SK-N-SH (cell line): Measurements from ENCODE around the gene AKAP6. TPM values are rescaled to one million over a fixed set of nuclear protein-coding genes. Genes with fewer than 3 reads are reported as not detected.
A peak's percentile ranks its signal among the peaks of the same experiment; 100 is the strongest.

ENCODE experiments used
- CTCF ChIA-PET: fragments of 300-600, 350-600 bp; formaldehyde crosslinking; extraction: SDS; loops from one replicate; lab custom pipeline; 2021; lab: Yijun Ruan, JAX
- POLR2A ChIA-PET: fragments of 350-600 bp; sonication (Branson Sonifier 250); formaldehyde crosslinking; extraction: SDS; loops from one replicate; lab custom pipeline; 2020; ENCODE audit warnings: antibody characterized with exemption, inconsistent platforms; lab: Yijun Ruan, JAX
- DNase-seq: peaks from one replicate; pipeline ENCODE4 v3.0.0; 2012
- H2AFZ ChIP-seq: fragments of 200-600 bp; sonication (generic); 2 replicates; pipeline ENCODE4 v1.8.1; 2016; ENCODE audit warnings: antibody characterized with exemption, mild to moderate bottlenecking, low read depth
- H3F3A ChIP-seq: fragments of 200-600 bp; sonication (generic); replicated peaks from 2 replicates; pipeline ENCODE3; 2016; ENCODE audit warnings: antibody characterized with exemption, mild to moderate bottlenecking; ENCODE audit not compliant: insufficient read depth
- H3K27ac ChIP-seq, 2 experiments: fragments of 200-500 bp in 1 of 2; fragments of 200-600 bp in 1 of 2; sonication (Bioruptor generic) in 1 of 2; sonication (generic), shearing (Covaris generic) in 1 of 2; 2 replicates each; pipeline versions ENCODE4 v1.5.1 to v1.6.1; 2014 to 2016; ENCODE audit warnings: low read depth in 2 of 2, inconsistent platforms in 1 of 2, low read length in 1 of 2, mild to moderate bottlenecking in 1 of 2, mixed read lengths in 1 of 2
- H3K27me3 ChIP-seq: fragments of 200-600 bp; sonication (generic), shearing (Covaris generic); 2 replicates; pipeline ENCODE4 v1.6.1; 2016; ENCODE audit warnings: mixed run types; ENCODE audit not compliant: insufficient read depth
- H3K36me3 ChIP-seq, 2 experiments: fragments of 200-500 bp in 1 of 2; fragments of 200-600 bp in 1 of 2; sonication (Bioruptor generic) in 1 of 2; sonication (generic) in 1 of 2; replicated peaks in 1 of 2; 2 replicates each; pipeline versions ENCODE3 to v1.5.1; 2014 to 2016; ENCODE audit warnings: low read length in 1 of 2, mild to moderate bottlenecking in 1 of 2; ENCODE audit not compliant: insufficient read depth in 2 of 2, control insufficient read depth in 1 of 2
- H3K4me1 ChIP-seq, 2 experiments: fragments of 200-500 bp in 1 of 2; fragments of 200-600 bp in 1 of 2; sonication (Bioruptor generic) in 1 of 2; sonication (generic), shearing (Covaris generic) in 1 of 2; 2 replicates each; pipeline versions ENCODE4 v1.5.1 to v1.6.1; 2014 to 2016; ENCODE audit warnings: low read depth in 1 of 2, low read length in 1 of 2, mixed run types in 1 of 2; ENCODE audit not compliant: insufficient read depth in 2 of 2, control insufficient read depth in 1 of 2
- H3K4me2 ChIP-seq: fragments of 200-600 bp; sonication (generic), shearing (Covaris generic); 2 replicates; pipeline ENCODE4 v1.6.1; 2017; ENCODE audit warnings: mixed run types
- H3K4me3 ChIP-seq, 2 experiments: fragments of 200-500 bp in 1 of 2; fragments of 200-600 bp in 1 of 2; sonication (Bioruptor generic) in 1 of 2; sonication (generic), shearing (Covaris generic) in 1 of 2; 2 replicates each; pipeline versions ENCODE4 v1.5.1 to v1.8.1; 2014 to 2016; ENCODE audit warnings: low read depth in 2 of 2, inconsistent platforms in 1 of 2, low read length in 1 of 2, mild to moderate bottlenecking in 1 of 2, mixed read lengths in 1 of 2, moderate library complexity in 1 of 2
- H3K79me2 ChIP-seq: fragments of 200-600 bp; sonication (generic); 2 replicates; pipeline ENCODE4 v1.8.1; 2017; ENCODE audit warnings: mild to moderate bottlenecking; ENCODE audit not compliant: insufficient read depth
- H3K9ac ChIP-seq: fragments of 200-600 bp; sonication (generic); 2 replicates; pipeline ENCODE4 v1.6.1; 2017; ENCODE audit warnings: mixed run types
- H3K9me2 ChIP-seq: fragments of 200-600 bp; sonication (generic); 2 replicates; pipeline ENCODE4 v1.6.1; 2017; ENCODE audit warnings: mixed run types
- H3K9me3 ChIP-seq: fragments of 200-600 bp; sonication (generic); 2 replicates; pipeline ENCODE4 v1.6.1; 2017; ENCODE audit warnings: mixed run types, mild to moderate bottlenecking, moderate library complexity
- H4K20me1 ChIP-seq: fragments of 200-600 bp; sonication (generic); 2 replicates; pipeline ENCODE4 v1.6.1; 2017; ENCODE audit warnings: mild to moderate bottlenecking, mixed run types; ENCODE audit not compliant: insufficient read depth
- CHD2 ChIP-seq: fragments of 150-350 bp; IDR thresholded peaks from 2 replicates; pipeline ENCODE4 v1.6.1; 2018; ENCODE audit warnings: low read length; ENCODE audit not compliant: partially characterized antibody
- ELF1 ChIP-seq: IDR thresholded peaks from 2 replicates; pipeline ENCODE4 v1.4.0; 2012
- EP300 ChIP-seq, 2 experiments: IDR thresholded peaks; 2 replicates each; pipeline versions ENCODE4 v1.4.0 to v1.6.1; 2012; ENCODE audit warnings: borderline replicate concordance in 1 of 2, low read depth in 1 of 2, low read length in 1 of 2
- FOSL2 ChIP-seq: IDR thresholded peaks from 2 replicates; pipeline ENCODE4 v1.4.0; 2012; ENCODE audit warnings: low read depth, mild to moderate bottlenecking, moderate library complexity, borderline replicate concordance
- FOXJ3 ChIP-seq: sonication (generic); formaldehyde crosslinking; IDR thresholded peaks from 2 replicates; pipeline ENCODE4 v1.5.1; 2020; ENCODE audit warnings: mild to moderate bottlenecking, missing genetic modification reagents
- GABPA ChIP-seq: IDR thresholded peaks from 2 replicates; pipeline ENCODE4 v1.4.0; 2012; ENCODE audit warnings: low read depth, mild to moderate bottlenecking
- GATA2 ChIP-seq: sonication (generic); formaldehyde crosslinking; IDR thresholded peaks from 2 replicates; pipeline ENCODE4 v1.5.0; 2020; ENCODE audit warnings: mild to moderate bottlenecking, missing genetic modification reagents
- MXI1 ChIP-seq: IDR thresholded peaks from 2 replicates; pipeline ENCODE4 v1.6.1; 2012; ENCODE audit warnings: mild to moderate bottlenecking, low read depth, low read length, improper control_type of control experiment
- PBX3 ChIP-seq: IDR thresholded peaks from 2 replicates; pipeline ENCODE4; 2012
- POLR2AphosphoS5 ChIP-seq: IDR thresholded peaks from 2 replicates; pipeline ENCODE4 v1.6.1; 2012; ENCODE audit warnings: low read depth, low read length
- REST ChIP-seq: IDR thresholded peaks from 2 replicates; pipeline ENCODE4 v1.6.1; 2012; ENCODE audit warnings: mild to moderate bottlenecking, low read depth, low read length, moderate library complexity
- RFX5 ChIP-seq: IDR thresholded peaks from 2 replicates; pipeline ENCODE4 v1.6.1; 2012; ENCODE audit warnings: mild to moderate bottlenecking, improper control_type of control experiment, low read length
- RXRA ChIP-seq: IDR thresholded peaks from 2 replicates; pipeline ENCODE4 v1.4.0; 2012; ENCODE audit warnings: low read depth, mild to moderate bottlenecking, borderline replicate concordance
- TAF1 ChIP-seq: IDR thresholded peaks from 2 replicates; pipeline ENCODE4 v1.6.1; 2012; ENCODE audit warnings: low read depth, mild to moderate bottlenecking, low read length, moderate library complexity, borderline replicate concordance
- TCF12 ChIP-seq: IDR thresholded peaks from 2 replicates; pipeline ENCODE4 v1.4.0; 2012
- USF1 ChIP-seq: IDR thresholded peaks from 2 replicates; pipeline ENCODE4 v1.4.0; 2012; ENCODE audit warnings: low read depth, borderline replicate concordance
- USF2 ChIP-seq: fragments of 150-350 bp; IDR thresholded peaks from 2 replicates; pipeline ENCODE4 v1.6.1; 2017; ENCODE audit warnings: antibody characterized with exemption, low read length, low read depth, borderline replicate concordance
- WGBS: methylation state at CpG from one replicate; pipeline ENCODE4 v1.1.6; 2017; ENCODE audit warnings: low lambda C conversion rate; 5-methylcytosine and 5-hydroxymethylcytosine counted together
- polyA plus RNA-seq, 3 experiments: library from polyadenylated mRNA; depleted of rRNA; stranded (reverse); fragments of >200 nt; gene quantifications; 2 replicates each; pipeline ENCODE4 v1.2.3, GENCODE V29; 2012

Gene AKAP6
- polyA plus RNA-seq, 1 of the 3 experiments (the other 2 are of a cell fraction): 1.7 TPM

GRCh38 chr14:32512348-32512747 lies 183.2 kb downstream of the AKAP6 start:
- Histone ChIP-seq H3K4me1 (peaks cover 3 to 47% of the 10 kb centered on the region in 2 experiments; a peak in 3 of 4 replicates), H3K27ac (peak overlapping the region in 1 of 2 experiments; percentile 94; a peak in 2 of 4 replicates), H3K9me3 (no peaks in the 10 kb centered on the region), H3K9ac (peak overlapping the region; percentile 14), H3K79me2 (peaks cover 32% of the 10 kb centered on the region), H4K20me1 (no peaks in the 10 kb centered on the region), H3K4me2 (no peak overlapping the region), H3K27me3 (no peaks in the 10 kb centered on the region), H2AFZ (peak overlapping the region; percentile 11; the same call in 1 of the 2 replicates), H3K9me2 (no peaks in the 10 kb centered on the region), H3F3A (peaks cover 48% of the 10 kb centered on the region), H3K4me3 (no peak overlapping the region), H3K36me3 (no peaks in the 10 kb centered on the region)
- TF ChIP-seq REST: no peak
- no peak for TF ChIP-seq ELF1
- no peak for TF ChIP-seq TAF1
- TF ChIP-seq RXRA: no peak
- TF ChIP-seq EP300 (IDR thresholded peaks at IDR 0.05; ENCODE audit: borderline replicate concordance in 1 of 2, low read depth in 1 of 2, low read length in 1 of 2): no peak
- no peak for TF ChIP-seq TCF12
- TF ChIP-seq CHD2: no peak
- no peak for TF ChIP-seq GABPA
- no peak for TF ChIP-seq MXI1
- no peak for TF ChIP-seq RFX5
- TF ChIP-seq GATA2 (CRISPR knock-in tag): no peak
- TF ChIP-seq USF2: no peak
- TF ChIP-seq PBX3: no peak
- TF ChIP-seq FOSL2: no peak
- no peak for TF ChIP-seq POLR2AphosphoS5
- TF ChIP-seq USF1: no peak
- no peak for TF ChIP-seq FOXJ3 (CRISPR knock-in tag)
- 70% methylated on average over 3 of the region's 3 CpGs for WGBS
- ChIA-PET CTCF (interaction anchor here (0.6 to 5.0 kb wide), 5 partner anchors 9 to 260 kb away, joined by 3 to 27 read pairs (median 3); no protein-coding TSS in a partner anchor), POLR2A (no interaction called here)
- no peak for DNase-seq
